OCI-M2 (cell line): ENCODE results near the gene OPN1LW.
"Not testable (repeated sequence)": the region's sequence is repeated elsewhere in the genome, so short reads cannot be mapped to it uniquely, and the experiment has no call there.

Experiments
- DNase-seq: peaks from one replicate; lab custom pipeline; 2025; ENCODE audit not compliant: unreplicated experiment; lab: John Stamatoyannopoulos, UW

OPN1LW gene

DNA sequence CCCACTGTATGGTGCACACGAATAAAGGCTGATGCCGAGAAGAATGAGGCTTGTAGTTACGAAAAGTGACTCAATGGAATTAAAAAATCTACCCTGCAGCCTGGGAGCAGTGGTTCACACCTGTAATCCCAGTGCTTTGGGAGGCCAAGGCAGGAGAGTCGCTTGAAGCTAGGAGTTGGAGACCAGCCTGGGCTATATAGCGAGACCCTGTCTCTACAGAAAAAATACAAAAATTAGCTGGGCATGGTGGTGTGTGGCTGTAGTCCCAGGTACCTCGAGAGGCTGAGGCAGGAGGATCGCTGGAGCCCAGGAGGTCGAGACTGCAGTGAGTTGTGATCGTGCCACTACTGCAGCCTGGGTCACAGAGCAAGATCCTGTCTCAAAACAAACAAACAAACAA, 11.7 kb upstream of the OPN1LW start:
- no peak for DNase-seq

DNA sequence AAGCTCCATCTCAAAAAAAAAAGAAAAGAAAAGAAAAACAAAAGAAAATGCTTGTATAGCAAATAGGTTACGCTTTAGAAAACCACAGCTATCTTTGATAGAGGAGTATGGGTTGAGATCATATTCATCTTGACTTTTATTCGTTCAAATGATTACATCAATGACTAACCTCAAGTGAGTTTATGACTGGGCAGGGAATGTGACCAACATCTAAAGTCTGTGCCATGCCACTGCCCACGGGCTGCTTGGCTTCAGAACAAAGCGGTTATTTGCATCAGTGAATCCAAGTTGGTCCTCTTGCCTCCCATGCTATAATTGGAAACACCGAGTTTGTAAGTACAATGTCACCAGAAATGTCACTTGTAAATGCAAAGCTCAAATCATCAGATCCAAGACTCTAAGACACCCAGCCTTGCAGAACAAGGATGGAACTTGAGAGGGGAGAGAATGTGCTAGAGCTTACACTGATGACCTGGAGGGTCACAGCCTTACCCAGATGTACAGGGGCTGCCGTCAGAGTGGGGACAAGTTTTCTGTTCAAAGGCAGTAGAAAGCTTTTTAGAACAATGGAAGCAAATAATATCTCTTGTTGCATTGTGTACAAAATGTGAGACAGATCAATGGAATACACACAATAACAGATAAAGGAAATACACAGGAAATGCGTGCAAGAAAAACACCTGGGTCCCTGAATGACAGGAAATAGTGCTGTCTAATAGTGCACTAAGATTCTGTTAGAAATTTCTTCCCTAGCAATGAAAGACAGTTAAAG, 8.4 kb upstream of the OPN1LW start:
- DNase-seq = no peak

DNA sequence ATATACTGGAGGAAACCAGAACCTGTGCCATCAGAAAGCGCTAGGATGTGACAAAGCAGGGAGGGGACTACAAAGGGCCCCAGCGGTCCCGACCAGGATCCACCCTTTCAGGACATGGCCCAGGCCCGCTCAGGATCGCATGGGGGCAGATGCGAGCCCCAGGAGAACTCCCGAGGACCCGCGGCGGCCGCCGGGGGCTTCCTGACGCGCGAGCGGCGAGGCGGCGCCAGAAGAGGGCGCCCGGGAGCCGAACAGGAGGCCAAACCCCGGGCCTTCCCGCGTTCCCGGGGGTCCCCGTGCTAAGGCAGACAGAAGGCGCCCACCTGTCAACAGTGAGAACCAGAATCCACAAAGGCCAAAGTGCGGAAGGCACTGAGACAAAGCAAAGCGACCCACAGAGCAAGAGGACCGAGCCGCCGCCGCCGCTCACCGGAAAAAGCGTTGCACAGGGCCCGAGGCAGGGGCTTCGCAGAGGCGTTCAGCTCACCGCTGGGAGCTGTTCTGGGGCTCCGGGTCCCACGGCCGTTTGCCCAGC, 7.3 kb upstream of the OPN1LW start:
- DNase-seq = no peak

DNA sequence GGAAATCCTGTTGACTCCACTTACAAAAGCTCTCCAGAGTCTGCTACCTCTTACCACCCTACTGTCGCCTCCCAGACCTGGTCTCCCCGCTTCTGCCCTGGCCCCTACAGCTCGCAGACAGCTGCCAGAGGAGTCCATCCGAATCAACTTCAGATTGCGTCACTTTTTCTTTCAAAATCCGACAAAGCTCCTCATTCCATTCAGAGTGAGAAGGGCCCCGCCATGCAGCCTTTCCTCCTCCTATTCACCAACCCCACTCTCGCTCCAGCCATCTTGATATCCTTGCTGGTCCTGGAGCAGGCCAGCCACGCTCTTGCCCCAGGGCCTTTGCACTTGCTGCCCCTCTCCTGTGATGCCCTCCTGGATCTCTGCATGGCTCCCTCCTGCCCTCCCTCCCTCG, 5.2 kb upstream of the OPN1LW start:
- DNase-seq = no peak

DNA sequence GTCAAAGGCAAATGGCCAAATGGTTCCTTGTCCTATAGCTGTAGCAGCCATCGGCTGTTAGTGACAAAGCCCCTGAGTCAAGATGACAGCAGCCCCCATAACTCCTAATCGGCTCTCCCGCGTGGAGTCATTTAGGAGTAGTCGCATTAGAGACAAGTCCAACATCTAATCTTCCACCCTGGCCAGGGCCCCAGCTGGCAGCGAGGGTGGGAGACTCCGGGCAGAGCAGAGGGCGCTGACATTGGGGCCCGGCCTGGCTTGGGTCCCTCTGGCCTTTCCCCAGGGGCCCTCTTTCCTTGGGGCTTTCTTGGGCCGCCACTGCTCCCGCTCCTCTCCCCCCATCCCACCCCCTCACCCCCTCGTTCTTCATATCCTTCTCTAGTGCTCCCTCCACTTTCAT, 3.8 kb upstream of the OPN1LW start:
- DNase-seq = no peak

DNA sequence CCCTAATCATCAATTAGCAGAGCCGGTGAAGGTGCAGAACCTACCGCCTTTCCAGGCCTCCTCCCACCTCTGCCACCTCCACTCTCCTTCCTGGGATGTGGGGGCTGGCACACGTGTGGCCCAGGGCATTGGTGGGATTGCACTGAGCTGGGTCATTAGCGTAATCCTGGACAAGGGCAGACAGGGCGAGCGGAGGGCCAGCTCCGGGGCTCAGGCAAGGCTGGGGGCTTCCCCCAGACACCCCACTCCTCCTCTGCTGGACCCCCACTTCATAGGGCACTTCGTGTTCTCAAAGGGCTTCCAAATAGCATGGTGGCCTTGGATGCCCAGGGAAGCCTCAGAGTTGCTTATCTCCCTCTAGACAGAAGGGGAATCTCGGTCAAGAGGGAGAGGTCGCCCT, 3.3 kb upstream of the OPN1LW start:
- no peak for DNase-seq

DNA sequence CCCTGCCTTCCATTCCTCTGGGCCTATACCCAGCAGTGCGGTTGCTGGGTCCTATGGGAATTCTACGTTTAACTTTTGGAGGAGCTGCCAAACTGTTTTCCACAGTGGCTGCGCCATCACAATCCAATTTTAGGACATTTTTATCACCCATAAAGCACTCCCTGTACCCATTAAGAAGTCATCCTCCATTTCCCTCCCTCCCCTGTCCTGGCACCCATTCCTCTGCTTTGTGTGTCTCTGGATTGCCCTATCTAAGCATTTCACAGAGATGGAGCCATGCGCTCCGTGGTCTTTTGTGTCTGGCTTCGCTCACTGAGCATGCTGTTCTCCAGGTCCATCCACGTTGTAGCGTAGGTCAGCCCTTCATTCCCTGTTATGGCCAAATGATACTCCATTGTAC, 1.7 kb upstream of the OPN1LW start:
- DNase-seq = no peak

DNA sequence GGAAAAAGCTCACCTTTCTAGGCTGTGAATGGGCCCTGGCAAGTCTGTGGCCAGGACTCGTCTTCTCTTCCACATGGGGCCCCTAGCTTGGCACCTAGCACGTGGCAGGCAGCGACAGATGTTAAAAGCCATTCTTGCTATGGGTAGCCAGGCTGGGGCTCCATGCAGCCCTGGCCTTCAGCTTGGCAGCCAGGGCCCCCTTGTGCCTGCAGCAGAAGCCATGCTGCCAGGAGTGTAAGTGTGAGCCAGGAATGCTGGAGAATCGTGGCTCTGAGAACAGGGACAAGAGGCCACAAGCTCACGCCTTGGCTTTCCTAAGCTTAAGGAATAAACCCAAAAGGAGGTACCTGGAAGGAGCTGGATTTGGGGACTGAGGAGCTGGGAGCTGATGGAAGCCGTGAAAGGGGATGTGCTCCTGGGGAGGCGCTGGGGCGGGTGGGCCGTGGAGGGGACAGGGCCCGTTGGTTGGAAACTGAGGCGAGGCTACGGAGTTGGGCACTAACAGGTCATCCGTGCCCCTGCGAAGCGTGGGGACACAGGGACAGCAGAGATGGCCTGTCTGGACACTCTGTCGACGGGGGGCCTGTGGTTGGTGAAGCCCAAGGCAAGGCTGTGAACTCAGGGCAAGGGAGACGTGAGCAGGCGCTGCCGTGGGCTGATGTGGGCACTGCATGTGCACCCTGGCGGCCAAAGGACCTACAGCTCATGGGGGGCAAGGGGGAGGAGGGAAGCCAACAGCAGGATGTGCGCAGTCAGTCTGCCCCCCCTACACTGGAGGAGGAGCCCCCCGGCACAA, 895 bp upstream of the OPN1LW start:
- no peak for DNase-seq

DNA sequence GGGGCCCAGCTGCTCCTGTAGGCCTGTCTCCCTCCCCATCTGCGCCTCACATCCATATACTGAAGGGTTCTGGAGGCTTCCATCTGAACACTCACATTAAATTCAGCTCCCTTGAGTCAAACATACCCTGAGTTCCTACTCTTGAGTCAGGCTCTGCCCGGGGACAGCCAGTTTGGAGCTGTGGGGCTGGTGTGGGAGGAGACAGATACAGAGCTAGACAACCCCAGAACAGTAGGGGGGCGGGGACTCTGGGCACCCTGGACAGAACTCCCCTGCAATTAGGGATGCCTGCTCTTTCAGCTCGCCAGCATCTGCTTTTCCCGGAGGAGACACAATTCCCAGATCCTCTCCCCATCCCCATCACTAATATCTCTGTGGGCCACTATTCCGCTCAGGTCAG, 7.0 kb downstream of the OPN1LW start:
- DNase-seq = not testable (repeated sequence)

DNA sequence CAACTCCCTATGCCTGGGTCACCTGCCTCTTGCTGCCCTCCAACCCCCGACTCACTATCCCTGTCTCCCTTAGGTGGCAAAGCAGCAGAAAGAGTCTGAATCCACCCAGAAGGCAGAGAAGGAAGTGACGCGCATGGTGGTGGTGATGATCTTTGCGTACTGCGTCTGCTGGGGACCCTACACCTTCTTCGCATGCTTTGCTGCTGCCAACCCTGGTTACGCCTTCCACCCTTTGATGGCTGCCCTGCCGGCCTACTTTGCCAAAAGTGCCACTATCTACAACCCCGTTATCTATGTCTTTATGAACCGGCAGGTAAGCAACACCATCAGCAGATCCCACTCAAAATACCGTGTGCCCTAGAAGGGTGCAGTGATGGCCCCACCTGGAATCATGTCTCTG, 12.2 kb downstream of the OPN1LW start:
- DNase-seq = not testable (repeated sequence)

DNA sequence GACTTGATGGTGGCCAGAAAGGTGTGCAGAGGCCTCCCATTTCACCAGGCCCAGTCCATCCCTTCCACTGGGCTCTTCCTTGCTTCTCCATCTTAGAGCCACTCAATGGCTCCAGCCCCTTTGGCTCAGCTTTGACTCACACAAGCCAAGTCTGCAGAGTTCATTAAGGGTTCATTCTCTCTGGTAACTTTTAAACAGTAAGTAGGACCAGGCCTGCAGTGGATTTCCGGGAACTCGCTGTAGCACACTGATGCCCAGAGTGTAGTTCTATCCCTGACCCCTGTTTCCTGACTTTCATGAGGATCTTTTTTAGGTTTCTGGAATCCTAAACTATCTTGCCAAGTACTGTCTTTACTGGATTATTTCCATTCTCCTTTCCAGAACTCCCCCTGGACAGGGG, 13.2 kb downstream of the OPN1LW start:
- not testable (repeated sequence) for DNase-seq

DNA sequence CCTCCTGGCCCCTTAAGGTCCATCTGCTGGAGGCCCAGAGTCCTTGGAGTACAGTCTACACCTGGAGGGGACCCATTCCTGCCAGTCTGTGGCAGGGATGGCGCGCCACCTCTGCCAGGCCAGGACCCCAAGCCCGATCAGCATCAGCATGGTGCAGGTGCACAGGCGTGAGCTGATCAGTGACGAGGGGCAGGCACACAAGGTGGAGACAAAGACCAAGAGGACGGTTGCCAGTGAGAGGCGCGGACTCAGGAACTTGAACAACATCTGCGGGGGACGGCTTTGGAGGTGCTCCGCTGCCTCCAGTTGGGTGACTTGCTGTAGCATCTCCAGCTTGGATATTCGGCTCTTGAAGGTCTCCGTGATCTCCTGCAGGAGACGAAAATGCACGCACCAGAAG, 15.3 kb downstream of the OPN1LW start:
- DNase-seq = not testable (repeated sequence)

DNA sequence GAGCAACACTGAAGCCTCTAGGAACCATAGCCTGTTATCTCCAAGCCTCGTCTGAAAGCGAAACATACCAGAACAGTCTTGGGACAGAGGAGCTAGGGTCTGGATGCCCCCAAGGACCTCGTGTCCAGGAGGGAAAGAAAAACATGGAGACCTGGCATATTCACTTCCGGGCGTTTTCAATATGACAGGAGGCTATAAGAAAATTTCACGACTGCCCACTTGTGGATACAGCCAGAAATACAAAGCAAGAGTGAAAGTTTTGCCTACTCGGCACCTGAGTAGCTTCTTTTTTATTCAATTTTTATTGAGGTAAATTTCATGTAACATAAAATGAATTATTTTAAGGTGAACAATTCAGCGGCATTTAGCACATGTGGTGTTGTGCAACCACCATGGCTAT, 20.9 kb downstream of the OPN1LW start:
- DNase-seq = not testable (repeated sequence)

DNA sequence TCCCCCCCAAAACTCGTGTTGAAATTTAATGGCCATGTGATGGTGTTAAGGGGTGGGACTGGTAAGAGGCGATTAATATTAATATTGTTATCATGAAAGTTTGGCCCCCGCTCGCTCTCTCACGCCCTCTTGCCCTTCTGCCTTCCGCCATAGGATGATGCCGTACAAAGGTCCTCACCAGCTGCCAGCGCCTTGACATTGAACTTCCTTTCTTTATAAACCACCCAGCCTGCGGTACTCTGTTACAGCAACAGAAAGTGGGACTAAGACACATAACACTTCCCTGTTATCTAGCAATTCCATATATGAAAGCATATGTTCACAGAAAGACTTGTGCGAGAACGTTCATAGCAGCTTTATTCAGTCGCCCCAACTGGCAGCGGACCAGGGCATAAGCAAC, 24.3 kb downstream of the OPN1LW start:
- DNase-seq = not testable (repeated sequence)

DNA sequence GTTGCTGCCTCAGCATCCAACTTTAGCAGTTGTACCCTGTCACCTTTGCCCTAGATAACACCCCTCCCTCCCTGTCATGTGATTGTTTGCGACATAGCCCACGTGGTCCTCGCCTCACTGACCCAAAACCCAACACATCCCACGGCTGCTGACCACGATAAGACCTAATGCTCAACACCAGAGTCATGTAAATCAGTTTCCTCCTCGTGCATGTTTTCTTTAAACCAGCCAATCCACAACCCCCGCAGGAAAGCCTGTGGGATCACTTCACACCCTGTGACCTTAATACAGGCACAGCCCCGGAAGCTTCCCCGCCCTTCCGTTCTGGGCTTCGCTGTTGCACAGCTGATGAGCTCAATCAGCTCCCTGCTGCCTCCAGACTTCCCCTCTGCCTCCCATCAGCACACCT, 28.5 kb downstream of the OPN1LW start:
- not testable (repeated sequence) for DNase-seq

DNA sequence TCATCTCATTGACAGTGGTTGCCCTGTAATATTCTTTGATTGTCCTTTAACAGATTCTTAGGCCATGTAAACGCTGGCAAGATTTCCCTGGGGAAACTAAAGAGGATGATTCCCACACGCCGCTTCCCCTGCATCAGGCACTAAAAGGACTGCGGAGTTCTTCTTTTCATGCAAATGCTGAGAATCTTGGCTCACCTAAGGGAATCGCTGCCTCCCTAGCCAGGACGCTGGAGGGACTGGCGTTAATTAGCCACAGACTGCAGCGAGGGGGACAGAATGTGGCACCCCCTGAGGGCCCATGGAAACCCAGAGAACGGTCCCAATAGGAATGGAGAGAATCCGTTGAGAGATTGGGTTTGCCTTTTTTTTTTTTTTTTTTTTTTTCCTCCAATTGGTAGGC, 30.3 kb downstream of the OPN1LW start:
- DNase-seq = not testable (repeated sequence)

DNA sequence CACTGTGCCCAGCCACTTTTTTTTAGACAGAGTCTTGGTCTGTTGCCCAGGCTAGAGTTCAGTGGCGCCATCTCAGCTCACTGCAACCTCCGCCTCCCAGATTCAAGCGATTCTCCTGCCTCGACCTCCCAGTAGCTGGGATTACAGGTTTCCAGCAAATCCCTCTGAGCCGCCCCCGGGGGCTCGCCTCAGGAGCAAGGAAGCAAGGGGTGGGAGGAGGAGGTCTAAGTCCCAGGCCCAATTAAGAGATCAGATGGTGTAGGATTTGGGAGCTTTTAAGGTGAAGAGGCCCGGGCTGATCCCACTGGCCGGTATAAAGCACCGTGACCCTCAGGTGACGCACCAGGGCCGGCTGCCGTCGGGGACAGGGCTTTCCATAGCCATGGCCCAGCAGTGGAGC, 38.3 kb downstream of the OPN1LW start, which contains the start of gene OPN1MW:
Gene OPN1MW (plus strand): TSS at position 301 of the 400 bp plus-strand sequence. CDS start 82 bp downstream, at position 383.
- not testable (repeated sequence) for DNase-seq

DNA sequence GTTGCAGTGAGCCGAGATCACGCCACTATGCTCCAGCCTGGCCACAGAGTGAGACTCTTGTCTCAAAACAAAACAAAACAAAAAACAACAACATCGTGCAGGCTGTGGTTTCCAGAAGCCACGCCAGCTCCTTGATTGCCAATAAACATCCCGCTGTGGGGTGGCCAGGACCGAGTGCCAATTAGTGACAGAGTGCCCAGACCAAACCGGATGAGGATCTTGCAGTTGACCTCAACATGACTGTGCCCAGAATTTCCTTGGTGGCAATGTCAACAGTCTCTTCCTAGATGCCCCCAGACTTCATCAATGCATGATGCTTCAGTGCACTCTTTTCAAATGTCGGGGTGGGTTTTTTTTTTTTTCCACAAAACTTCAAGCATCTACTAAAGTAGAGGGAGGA, 39.8 kb downstream of the OPN1LW start:
- not testable (repeated sequence) for DNase-seq

DNA sequence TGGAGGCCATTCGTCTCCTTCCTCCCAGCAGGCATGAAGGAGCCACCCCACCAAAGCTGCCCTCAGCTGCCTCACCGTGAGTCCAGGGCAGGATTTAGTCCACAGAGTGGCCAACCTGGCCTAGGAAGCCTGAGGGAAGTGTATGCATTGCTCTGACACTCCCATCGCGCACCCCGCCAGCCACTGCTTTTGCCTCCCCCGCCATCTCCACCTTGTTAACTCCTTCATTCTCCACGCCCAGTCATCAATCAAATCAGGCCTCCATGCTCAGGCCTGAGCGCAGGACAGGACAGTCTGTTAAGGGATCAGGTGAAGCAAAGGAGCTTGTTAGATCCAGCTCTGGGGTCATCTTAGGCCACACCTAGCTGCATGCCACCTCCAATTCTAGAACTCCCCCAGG, 48.8 kb downstream of the OPN1LW start:
- DNase-seq = not testable (repeated sequence)

DNA sequence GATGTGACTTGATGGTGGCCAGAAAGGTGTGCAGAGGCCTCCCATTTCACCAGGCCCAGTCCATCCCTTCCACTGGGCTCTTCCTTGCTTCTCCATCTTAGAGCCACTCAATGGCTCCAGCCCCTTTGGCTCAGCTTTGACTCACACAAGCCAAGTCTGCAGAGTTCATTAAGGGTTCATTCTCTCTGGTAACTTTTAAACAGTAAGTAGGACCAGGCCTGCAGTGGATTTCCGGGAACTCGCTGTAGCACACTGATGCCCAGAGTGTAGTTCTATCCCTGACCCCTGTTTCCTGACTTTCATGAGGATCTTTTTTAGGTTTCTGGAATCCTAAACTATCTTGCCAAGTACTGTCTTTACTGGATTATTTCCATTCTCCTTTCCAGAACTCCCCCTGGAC, 50.3 kb downstream of the OPN1LW start:
- DNase-seq = not testable (repeated sequence)

DNA sequence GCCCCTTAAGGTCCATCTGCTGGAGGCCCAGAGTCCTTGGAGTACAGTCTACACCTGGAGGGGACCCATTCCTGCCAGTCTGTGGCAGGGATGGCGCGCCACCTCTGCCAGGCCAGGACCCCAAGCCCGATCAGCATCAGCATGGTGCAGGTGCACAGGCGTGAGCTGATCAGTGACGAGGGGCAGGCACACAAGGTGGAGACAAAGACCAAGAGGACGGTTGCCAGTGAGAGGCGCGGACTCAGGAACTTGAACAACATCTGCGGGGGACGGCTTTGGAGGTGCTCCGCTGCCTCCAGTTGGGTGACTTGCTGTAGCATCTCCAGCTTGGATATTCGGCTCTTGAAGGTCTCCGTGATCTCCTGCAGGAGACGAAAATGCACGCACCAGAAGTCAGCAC, 52.4 kb downstream of the OPN1LW start:
- not testable (repeated sequence) for DNase-seq
